KOPT-K1 (cell line): ENCODE results near the gene LIPG.
"Not testable (repeated sequence)": the region's sequence is repeated elsewhere in the genome, so short reads cannot be mapped to it uniquely, and the experiment has no call there.

Source experiments
- H3K27ac ChIP-seq: fragments of 200-600 bp; sonication (generic); 2 replicates; pipeline ENCODE4 v1.5.1; 2016; ENCODE audit warnings: antibody characterized with exemption, mild to moderate bottlenecking, low read depth, low read length; ENCODE audit not compliant: poor library complexity, severe bottlenecking
- H3K36me3 ChIP-seq: fragments of 200-600 bp; sonication (generic); 2 replicates; pipeline ENCODE4 v1.5.1; 2017; ENCODE audit warnings: antibody characterized with exemption, mild to moderate bottlenecking, low read length, moderate library complexity; ENCODE audit not compliant: insufficient read depth
- H3K9me3 ChIP-seq: fragments of 200-600 bp; sonication (generic); 2 replicates; pipeline ENCODE4 v1.5.1; 2017; ENCODE audit warnings: antibody characterized with exemption, low read length, mild to moderate bottlenecking; ENCODE audit not compliant: insufficient read depth, poor library complexity, severe bottlenecking

Gene LIPG

DNA sequence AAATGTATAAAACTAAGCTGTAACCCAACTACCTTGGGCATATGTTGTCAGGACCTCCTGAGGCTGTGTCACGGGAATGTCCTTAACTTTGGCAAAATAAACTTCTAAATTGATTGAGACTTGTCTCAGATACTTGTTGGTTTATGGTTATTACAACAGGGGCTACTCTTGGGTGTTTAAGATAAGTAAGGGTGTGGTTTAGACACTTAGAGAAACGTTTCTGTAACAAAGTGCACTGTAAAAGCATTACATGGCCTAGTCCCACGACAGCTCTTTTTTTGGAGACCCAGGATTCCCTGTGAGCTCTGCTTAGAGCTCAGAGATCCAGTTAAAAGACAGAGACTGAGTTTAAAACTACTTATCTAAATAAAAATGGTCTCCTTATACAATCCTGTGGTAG is 32.3 kb upstream of the LIPG start:
- Histone ChIP-seq H3K27ac (no peak overlapping the region), H3K36me3 (no peaks in the 10 kb centered on the region), H3K9me3 (peaks cover 16% of the 10 kb centered on the region)

DNA sequence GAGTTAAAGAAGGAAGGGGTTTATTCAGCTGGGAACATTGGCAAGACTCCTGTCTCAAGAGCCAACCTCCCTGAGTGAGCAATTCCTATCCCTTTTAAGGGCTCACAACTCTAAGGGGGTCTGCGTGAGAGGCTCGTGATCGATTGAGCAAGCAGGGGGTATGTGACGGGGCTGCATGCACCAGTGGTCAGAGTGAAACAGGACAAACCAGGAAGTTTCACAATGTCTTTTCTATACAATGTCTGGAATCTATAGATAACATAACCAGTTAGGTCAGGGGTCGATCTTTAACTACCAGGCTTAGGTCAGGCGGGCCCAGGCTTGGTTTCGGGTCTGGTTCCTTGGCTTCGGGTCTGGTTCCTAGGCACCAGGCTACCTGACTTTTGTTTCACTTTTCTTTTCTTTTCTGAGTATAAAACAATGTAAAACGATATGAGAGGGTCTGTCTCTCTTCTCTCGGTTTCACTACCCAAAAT is 30.1 kb upstream of the LIPG start:
- Histone ChIP-seq H3K27ac (no peak overlapping the region), H3K9me3 (peaks cover 25% of the 10 kb centered on the region), H3K36me3 (no peaks in the 10 kb centered on the region)

- Histone ChIP-seq H3K9me3 (peaks cover 30% of the 10 kb centered on the region), H3K27ac (no peak overlapping the region), H3K36me3 (no peaks in the 10 kb centered on the region)
These were observed 26.8 kb upstream of the LIPG start for GRCh38 chr18:49534846-49535601.

DNA sequence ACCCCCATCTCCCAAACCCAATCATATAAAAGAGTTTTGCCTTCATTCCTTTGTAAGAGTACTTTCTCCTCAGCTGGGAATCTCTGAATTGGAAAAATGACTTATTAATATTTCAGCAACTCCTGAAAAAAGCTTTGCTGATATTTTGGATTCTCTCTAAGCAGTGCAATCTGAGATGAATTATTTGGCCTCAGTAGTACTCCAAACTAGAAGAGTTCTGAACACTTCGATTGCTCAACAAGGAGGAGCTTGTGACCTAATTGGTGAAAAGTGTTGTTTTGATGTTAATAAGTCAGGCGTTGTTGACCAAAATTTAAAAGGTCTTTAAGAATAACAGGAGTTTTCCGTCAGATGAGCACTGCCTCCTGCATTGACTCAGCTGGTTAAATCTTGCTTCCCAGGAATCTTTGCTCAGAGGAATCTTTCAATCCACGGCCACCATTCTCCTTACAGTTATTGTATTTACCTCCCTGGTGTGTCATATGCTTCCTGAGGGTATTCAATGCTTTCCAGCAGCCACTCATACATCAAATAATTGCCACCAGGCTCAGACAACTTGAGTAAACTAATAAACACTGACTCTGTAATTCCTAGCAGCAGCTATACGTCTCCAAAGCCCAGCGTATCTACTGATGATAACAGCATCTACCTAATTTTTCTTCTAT is 24.5 kb upstream of the LIPG start:
- peaks cover 25% of the 10 kb centered on the region for H3K9me3 ChIP-seq
- H3K27ac ChIP-seq: no peak overlapping the region
- H3K36me3 ChIP-seq: no peaks in the 10 kb centered on the region

- Histone ChIP-seq H3K27ac (no peak overlapping the region), H3K9me3 (no peaks in the 10 kb centered on the region), H3K36me3 (no peaks in the 10 kb centered on the region)
These were observed 17.5 kb upstream of the LIPG start for GRCh38 chr18:49544362-49544761.

- Histone ChIP-seq H3K27ac (no peak overlapping the region), H3K36me3 (no peaks in the 10 kb centered on the region), H3K9me3 (no peaks in the 10 kb centered on the region)
These were observed 15.6 kb upstream of the LIPG start for GRCh38 chr18:49546278-49546677.

- no peaks in the 10 kb centered on the region for H3K36me3 ChIP-seq
- no peaks in the 10 kb centered on the region for H3K9me3 ChIP-seq
- no peak overlapping the region for H3K27ac ChIP-seq
These were observed 15.1 kb upstream of the LIPG start for GRCh38 chr18:49546719-49547273.

DNA sequence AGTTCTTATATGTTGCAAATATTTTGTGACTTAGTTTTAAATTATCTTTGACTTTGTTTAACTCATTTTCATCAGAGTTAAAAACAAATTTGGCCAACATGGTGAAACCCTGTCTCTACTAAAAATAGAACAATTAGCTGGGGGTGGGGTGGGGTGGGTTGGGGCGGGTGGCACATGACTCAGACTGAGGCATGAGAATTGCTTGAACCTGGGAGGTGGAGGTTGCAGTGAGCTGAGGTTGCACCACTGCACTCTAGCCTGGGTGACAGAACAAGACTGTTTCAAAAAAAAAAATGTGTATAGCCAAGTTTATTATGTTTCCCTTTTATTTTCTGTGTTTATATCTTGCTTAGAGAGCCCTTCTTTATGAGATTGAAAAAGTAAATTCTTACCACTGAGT is 14.2 kb upstream of the LIPG start:
- H3K27ac ChIP-seq: no peak overlapping the region
- H3K9me3 ChIP-seq: no peaks in the 10 kb centered on the region
- no peaks in the 10 kb centered on the region for H3K36me3 ChIP-seq

- no peak overlapping the region for H3K27ac ChIP-seq
- no peaks in the 10 kb centered on the region for H3K36me3 ChIP-seq
- peaks cover 3% of the 10 kb centered on the region for H3K9me3 ChIP-seq
These were observed 13.6 kb upstream of the LIPG start for GRCh38 chr18:49548229-49548636.

DNA sequence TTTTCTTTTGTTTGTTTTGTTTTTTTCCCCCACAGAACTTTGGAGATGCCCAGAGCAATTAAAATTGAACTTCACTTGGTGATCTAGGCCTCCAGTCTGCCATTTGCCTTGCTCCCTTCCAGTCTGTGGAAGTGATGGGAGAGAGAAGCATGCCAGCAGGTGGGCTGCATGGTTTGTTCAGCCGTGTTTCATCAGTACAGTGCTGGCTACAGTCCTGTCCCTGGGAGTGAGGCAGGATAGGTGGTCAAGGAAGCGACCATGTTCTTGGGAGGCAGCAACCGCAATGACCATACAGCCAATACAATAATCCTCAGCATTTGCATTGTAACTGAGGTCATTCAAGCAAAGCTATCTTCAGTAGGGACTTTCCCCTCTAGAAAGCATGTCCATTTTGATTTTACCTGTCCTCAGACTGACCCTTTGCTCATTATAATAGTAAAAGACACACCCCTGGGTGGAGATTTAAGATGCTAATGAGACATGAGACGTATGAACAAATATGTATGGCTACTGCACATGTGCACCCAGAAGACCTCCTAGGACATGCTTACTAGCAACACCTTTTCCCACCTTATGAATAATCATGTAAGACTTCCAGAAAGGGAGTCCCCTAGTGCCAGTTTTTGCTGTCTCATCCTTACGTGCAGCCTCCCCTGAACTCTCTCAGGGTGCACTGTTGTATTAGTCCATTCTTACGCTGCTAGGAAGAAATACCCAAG is 11.1 kb upstream of the LIPG start:
- Histone ChIP-seq H3K9me3 (peaks cover 3% of the 10 kb centered on the region), H3K27ac (no peak overlapping the region), H3K36me3 (no peaks in the 10 kb centered on the region)

DNA sequence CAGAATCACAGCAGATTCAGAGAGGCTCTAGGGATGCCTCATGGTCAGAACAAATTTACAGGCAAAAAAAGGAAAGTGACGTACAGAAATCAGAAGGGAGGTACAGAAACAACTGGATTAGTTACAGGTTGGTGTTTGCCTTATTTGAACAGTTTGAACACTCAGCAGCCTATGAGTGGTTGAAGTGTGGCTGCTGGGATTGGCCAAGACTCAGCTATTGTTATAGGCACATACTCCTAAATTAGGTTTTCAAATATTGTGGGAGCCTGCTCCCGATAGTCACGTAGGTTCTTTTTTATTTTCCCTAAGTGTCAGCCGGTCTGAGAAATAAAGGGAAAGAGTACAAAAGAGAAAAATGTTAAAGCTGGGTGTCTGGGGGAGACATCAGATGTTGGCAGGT is 8.9 kb upstream of the LIPG start:
- H3K9me3 ChIP-seq: peaks cover 3% of the 10 kb centered on the region
- H3K36me3 ChIP-seq: no peaks in the 10 kb centered on the region
- no peak overlapping the region for H3K27ac ChIP-seq

DNA sequence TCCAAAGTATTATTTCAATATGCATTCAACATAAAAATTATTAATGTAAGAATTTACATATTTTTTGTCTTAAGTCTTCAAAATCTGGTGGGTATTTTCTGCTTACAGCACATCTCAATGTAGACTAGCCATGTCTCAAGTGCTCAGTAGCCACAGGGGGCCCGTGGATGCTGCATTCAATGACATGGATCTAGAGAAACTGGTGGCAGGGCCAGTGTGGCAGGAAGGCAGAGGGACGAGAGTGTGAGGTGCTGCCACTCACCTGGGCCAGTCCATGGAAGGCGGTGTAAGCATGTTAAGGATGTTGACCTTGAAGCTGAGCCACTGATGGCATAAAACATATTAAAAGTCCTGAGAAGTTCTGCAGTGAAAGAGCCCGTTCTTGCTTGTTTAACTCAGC is 6.2 kb upstream of the LIPG start:
- H3K9me3 ChIP-seq: peaks cover 3% of the 10 kb centered on the region
- no peaks in the 10 kb centered on the region for H3K36me3 ChIP-seq
- H3K27ac ChIP-seq: no peak overlapping the region

DNA sequence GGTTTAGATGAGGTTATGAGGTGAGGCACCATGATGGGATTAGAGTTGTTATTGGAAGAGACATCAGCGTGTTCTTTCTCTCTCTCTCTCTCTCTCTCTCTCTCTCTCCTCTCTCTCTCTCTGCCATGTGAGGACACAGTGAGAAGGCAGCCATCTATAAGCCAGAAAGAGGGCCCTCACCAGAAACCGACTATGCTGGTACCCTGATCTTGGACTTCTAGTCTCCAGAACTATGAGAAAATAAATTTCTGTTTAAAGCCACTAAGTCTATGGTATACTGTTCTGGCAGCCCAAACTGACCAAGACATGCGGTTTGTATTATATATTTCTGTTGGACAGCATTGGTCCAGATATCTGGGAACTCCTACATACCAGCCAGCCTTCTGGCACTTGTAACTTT is 3.5 kb upstream of the LIPG start:
- Histone ChIP-seq H3K36me3 (no peaks in the 10 kb centered on the region), H3K27ac (no peak overlapping the region), H3K9me3 (no peaks in the 10 kb centered on the region)

- H3K9me3 ChIP-seq, H3K27ac ChIP-seq, H3K36me3 ChIP-seq: not testable (repeated sequence)
These were observed 2.4 kb upstream of the LIPG start for GRCh38 chr18:49559326-49559931.

- Histone ChIP-seq H3K27ac (no peak overlapping the region), H3K9me3 (no peaks in the 10 kb centered on the region), H3K36me3 (no peaks in the 10 kb centered on the region)
These were observed 1.6 kb upstream of the LIPG start for GRCh38 chr18:49560277-49560623.
